HCT116 (cell line): ENCODE results near the gene AWAT1. TPM values are rescaled to one million over a fixed set of nuclear protein-coding genes. Genes with fewer than 3 reads are reported as not detected.
A peak's percentile ranks its signal among the peaks of the same experiment; 100 is the strongest.

ENCODE experiments used
- ATAC-seq: fragments of 200-7000 bp; cut with Tn5 transposase; 2 replicates; pipeline ENCODE4 v1.9.1; 2020; ENCODE audit warnings: mild to moderate bottlenecking, moderate library complexity
- BruUV-seq: library from RNA; stranded (reverse); fragments of 400-500 nt; replicated peaks from 2 replicates; lab custom pipeline; 2021; lab: Mats Ljungman, UMichigan
- CTCF ChIA-PET: fragments of 300-600 bp; sonication (Branson Sonifier 250); formaldehyde crosslinking; loops from one replicate; lab custom pipeline; 2021; ENCODE audit warnings: antibody characterized with exemption; lab: Charles Lee
- POLR2A ChIA-PET: fragments of 300-600, 350-600 bp; sonication (Branson Sonifier 250); formaldehyde crosslinking; loops from one replicate; lab custom pipeline; 2021; ENCODE audit warnings: antibody characterized with exemption; lab: Charles Lee
- RAD21 ChIA-PET, 2 experiments: fragments of 300-600 bp; sonication (Branson Sonifier 250); formaldehyde crosslinking; loops; one replicate each; lab custom pipeline; 2023; ENCODE audit warnings: low total read pairs in 2 of 2; ENCODE audit not compliant: uncharacterized antibody in 2 of 2, unreplicated experiment in 2 of 2, low non-redundant PET in 1 of 2; lab: Charles Lee
- DNase-seq: peaks from one replicate; pipeline ENCODE4 v3.0.0-alpha.2; 2010; ENCODE audit warnings: low read depth, low spot score
- H2AFZ ChIP-seq: fragments of 200-600 bp; shearing (Covaris generic), sonication (generic); 2 replicates; pipeline ENCODE4 v1.6.1; 2017; ENCODE audit warnings: low read depth, mixed run types, mixed read lengths, antibody characterized with exemption, low read length; ENCODE audit not compliant: poor library complexity, severe bottlenecking
- H3K27ac ChIP-seq: 2 replicates; pipeline ENCODE4 v1.5.1; 2012; ENCODE audit warnings: low read depth, low read length
- H3K27me3 ChIP-seq: fragments of 200-600 bp; sonication (generic); 2 replicates; pipeline ENCODE4 v1.6.1; 2016; ENCODE audit warnings: mixed run types, low read length, mixed read lengths; ENCODE audit not compliant: insufficient read depth
- H3K36me3 ChIP-seq, 2 experiments: fragments of 200-500 bp in 1 of 2; fragments of 200-600 bp in 1 of 2; sonication (Bioruptor generic) in 1 of 2; sonication (generic) in 1 of 2; 2 replicates each; pipeline versions ENCODE4 v1.5.1 to v1.6.1; 2014 to 2016; ENCODE audit warnings: low read length in 2 of 2, inconsistent platforms in 1 of 2, mixed read lengths in 1 of 2, mixed run types in 1 of 2; ENCODE audit not compliant: insufficient read depth in 2 of 2, control insufficient read depth in 1 of 2
- H3K4me1 ChIP-seq, 2 experiments: fragments of 200-600 bp in 1 of 2; sonication (generic) in 1 of 2; 2 replicates each; pipeline versions ENCODE4 v1.5.1 to v1.6.1; 2012 to 2017; ENCODE audit warnings: low read length in 2 of 2, inconsistent platforms in 1 of 2, mild to moderate bottlenecking in 1 of 2, mixed read lengths in 1 of 2, mixed run types in 1 of 2, moderate library complexity in 1 of 2; ENCODE audit not compliant: insufficient read depth in 2 of 2, control insufficient read depth in 1 of 2
- H3K4me2 ChIP-seq: fragments of 200-600 bp; sonication (generic); 2 replicates; pipeline ENCODE4 v1.6.1; 2017; ENCODE audit warnings: mixed run types, low read length, mixed read lengths
- H3K4me3 ChIP-seq, 2 experiments: fragments of 200-600 bp in 1 of 2; sonication (generic) in 1 of 2; replicated peaks in 1 of 2; 2 replicates each; pipeline ENCODE4 v1.5.1; 2011 to 2016; ENCODE audit warnings: low read length in 2 of 2, control low read depth in 1 of 2, low read depth in 1 of 2, mild to moderate bottlenecking in 1 of 2, mixed read lengths in 1 of 2, mixed run types in 1 of 2
- H3K79me2 ChIP-seq: fragments of 200-600 bp; sonication (generic); 2 replicates; pipeline ENCODE4 v1.6.1; 2017; ENCODE audit warnings: mild to moderate bottlenecking, mixed run types, low read length, moderate library complexity, mixed read lengths; ENCODE audit not compliant: insufficient read depth
- H3K9ac ChIP-seq: fragments of 200-600 bp; sonication (generic); 2 replicates; pipeline ENCODE4 v1.6.1; 2016; ENCODE audit warnings: low read length, mixed read lengths
- H3K9me2 ChIP-seq: fragments of 200-600 bp; sonication (generic), shearing (Covaris generic); 2 replicates; pipeline ENCODE4 v1.6.1; 2017; ENCODE audit warnings: mixed run types, mild to moderate bottlenecking, moderate library complexity; ENCODE audit not compliant: insufficient read depth
- H3K9me3 ChIP-seq, 2 experiments: fragments of 200-500 bp in 1 of 2; fragments of 200-600 bp in 1 of 2; sonication (Bioruptor generic) in 1 of 2; sonication (generic) in 1 of 2; 2 replicates each; pipeline ENCODE4 v1.6.1; 2014 to 2017; ENCODE audit warnings: low read length in 2 of 2, mixed read lengths in 2 of 2, inconsistent platforms in 1 of 2, low read depth in 1 of 2, mild to moderate bottlenecking in 1 of 2, mixed run types in 1 of 2, moderate library complexity in 1 of 2; ENCODE audit not compliant: control insufficient read depth in 1 of 2, insufficient read depth in 1 of 2
- H4K20me1 ChIP-seq: fragments of 200-600 bp; sonication (generic), shearing (Covaris generic); 2 replicates; pipeline ENCODE4 v1.6.1; 2017; ENCODE audit warnings: mixed run types, mild to moderate bottlenecking, moderate library complexity; ENCODE audit not compliant: insufficient read depth
- ATF3 ChIP-seq: IDR thresholded peaks from 2 replicates; pipeline ENCODE4 v1.6.1; 2012
- CBX3 ChIP-seq: IDR thresholded peaks from 2 replicates; pipeline ENCODE4 v1.6.1; 2012; ENCODE audit warnings: low read depth
- JUND ChIP-seq: IDR thresholded peaks from 2 replicates; pipeline ENCODE4 v1.6.1; 2012
- POLR2AphosphoS5 ChIP-seq: IDR thresholded peaks from 2 replicates; pipeline ENCODE4 v1.6.1; 2011; ENCODE audit warnings: mild to moderate bottlenecking, low read depth, low read length, moderate library complexity
- SP1 ChIP-seq: IDR thresholded peaks from 2 replicates; pipeline ENCODE4 v1.6.1; 2012; ENCODE audit warnings: low read depth
- TCF7L2 ChIP-seq: IDR thresholded peaks from 2 replicates; pipeline ENCODE4 v1.7.0; 2011; ENCODE audit warnings: borderline replicate concordance, inconsistent platforms; ENCODE audit not compliant: insufficient read depth, insufficient read length; ENCODE audit errors: extremely low read depth
- intact Hi-C: fragments of 100-400 bp; cut with micrococcal nuclease; formaldehyde crosslinking; loops from 2 replicates; pipeline ENCODE4 v1.10.0; 2022
- total RNA-seq: library from RNA; stranded (reverse); gene quantifications from one replicate; pipeline ENCODE4 v1.2.1, GENCODE V29; 2021; ENCODE audit not compliant: unreplicated experiment
- TF ChIP-seq, protein P1 (sequence below): IDR thresholded peaks from 2 replicates; pipeline ENCODE4 v1.6.1; 2012; ENCODE audit warnings: low read depth

Gene AWAT1
- total RNA-seq, 1 experiment from 2014 or later, result not detected

DNA sequence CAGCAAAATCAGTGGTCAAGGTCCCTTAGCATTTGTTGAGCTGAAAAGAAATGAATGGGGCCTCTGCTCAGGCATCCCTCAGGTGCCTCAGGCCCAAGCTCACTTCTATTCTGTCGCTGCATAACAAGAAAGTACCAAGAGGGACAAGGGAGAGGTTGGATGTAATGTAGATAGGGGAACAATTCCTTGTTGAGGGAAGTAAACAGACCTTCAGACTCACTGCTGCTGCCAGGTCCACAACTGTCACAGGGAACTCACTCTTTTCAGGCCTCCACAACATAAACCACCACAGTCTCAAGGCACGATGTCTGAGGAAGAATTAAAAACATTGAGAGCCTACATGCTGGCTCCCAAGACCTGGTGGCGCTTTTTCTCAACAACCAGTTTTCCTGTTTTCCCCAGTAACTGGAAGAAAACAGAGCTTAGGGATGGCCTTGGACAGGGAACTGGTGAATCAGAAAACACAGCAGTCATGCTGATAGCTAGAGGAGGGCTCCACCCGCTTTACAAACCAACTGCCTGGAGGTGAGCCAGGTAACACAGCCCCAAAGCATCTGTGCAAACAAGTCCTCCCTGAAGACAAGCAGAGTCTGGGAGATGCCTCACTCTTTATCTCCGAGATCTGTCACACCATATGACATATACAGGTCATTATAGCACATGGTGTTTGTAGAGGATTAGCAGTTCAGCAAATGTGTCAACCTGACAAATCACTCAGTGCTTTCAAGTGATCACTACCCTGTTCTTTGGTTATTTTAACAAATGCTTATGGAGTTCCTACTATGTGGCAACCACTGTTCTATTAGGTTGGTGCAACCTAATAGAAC, 14.3 kb upstream of the AWAT1 start:
- RAD21 ChIA-PET, result no interaction called here
- POLR2A ChIA-PET, result no interaction called here
- Histone ChIP-seq H3K9ac (peak overlapping the region; percentile 17; the same call in 1 of the 2 replicates), H3K4me1 (peaks cover 8 to 16% of the 10 kb centered on the region in 2 experiments), H3K9me3 (no peaks in the 10 kb centered on the region), H2AFZ (peak overlapping the region; percentile 45), H3K4me3 (0 out of 4 replicates have a peak overlapping the region, but pooled peaks of 1 of the 2 experiments have one; percentile 11), H3K9me2 (no peaks in the 10 kb centered on the region), H3K27ac (no peak overlapping the region), H4K20me1 (no peaks in the 10 kb centered on the region), H3K79me2 (no peaks in the 10 kb centered on the region), H3K4me2 (peak overlapping the region; percentile 62), H3K27me3 (no peaks in the 10 kb centered on the region), H3K36me3 (no peaks in the 10 kb centered on the region)
- BruUV-seq, result no TSS peak
- CTCF ChIA-PET, result no interaction called here
- TF ChIP-seq TCF7L2, result peak; percentile 7
- TF ChIP-seq SP1, result no peak
- peak; percentile 24; the same call in 1 of the 2 replicates for TF ChIP-seq POLR2AphosphoS5
- 0 out of 2 replicates have a peak, but pooled peaks have one; percentile 23 for TF ChIP-seq JUND
- DNase-seq (peak; percentile 50), ATAC-seq (peak; percentile 96)
- intact Hi-C loops, result no loop called here

- no peak for ATAC-seq
- TF ChIP-seq CBX3 (no peak), ATF3 (no peak), TCF7L2 (no peak)
- TF ChIP-seq, protein P1, sequence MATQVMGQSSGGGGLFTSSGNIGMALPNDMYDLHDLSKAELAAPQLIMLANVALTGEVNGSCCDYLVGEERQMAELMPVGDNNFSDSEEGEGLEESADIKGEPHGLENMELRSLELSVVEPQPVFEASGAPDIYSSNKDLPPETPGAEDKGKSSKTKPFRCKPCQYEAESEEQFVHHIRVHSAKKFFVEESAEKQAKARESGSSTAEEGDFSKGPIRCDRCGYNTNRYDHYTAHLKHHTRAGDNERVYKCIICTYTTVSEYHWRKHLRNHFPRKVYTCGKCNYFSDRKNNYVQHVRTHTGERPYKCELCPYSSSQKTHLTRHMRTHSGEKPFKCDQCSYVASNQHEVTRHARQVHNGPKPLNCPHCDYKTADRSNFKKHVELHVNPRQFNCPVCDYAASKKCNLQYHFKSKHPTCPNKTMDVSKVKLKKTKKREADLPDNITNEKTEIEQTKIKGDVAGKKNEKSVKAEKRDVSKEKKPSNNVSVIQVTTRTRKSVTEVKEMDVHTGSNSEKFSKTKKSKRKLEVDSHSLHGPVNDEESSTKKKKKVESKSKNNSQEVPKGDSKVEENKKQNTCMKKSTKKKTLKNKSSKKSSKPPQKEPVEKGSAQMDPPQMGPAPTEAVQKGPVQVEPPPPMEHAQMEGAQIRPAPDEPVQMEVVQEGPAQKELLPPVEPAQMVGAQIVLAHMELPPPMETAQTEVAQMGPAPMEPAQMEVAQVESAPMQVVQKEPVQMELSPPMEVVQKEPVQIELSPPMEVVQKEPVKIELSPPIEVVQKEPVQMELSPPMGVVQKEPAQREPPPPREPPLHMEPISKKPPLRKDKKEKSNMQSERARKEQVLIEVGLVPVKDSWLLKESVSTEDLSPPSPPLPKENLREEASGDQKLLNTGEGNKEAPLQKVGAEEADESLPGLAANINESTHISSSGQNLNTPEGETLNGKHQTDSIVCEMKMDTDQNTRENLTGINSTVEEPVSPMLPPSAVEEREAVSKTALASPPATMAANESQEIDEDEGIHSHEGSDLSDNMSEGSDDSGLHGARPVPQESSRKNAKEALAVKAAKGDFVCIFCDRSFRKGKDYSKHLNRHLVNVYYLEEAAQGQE, result no peak
- TF ChIP-seq, all 23 proteins: peak for 0
Measured at GRCh38 chrX:70226048-70226447, 8.4 kb upstream of the AWAT1 start.

More at GRCh38 chrX:70226048-70226447, 8.4 kb upstream of the AWAT1 start:
- Histone ChIP-seq H3K4me2 (no peak overlapping the region), H3K79me2 (no peaks in the 10 kb centered on the region), H3K27ac (no peak overlapping the region), H3K9me2 (no peaks in the 10 kb centered on the region), H3K27me3 (no peaks in the 10 kb centered on the region), H4K20me1 (no peaks in the 10 kb centered on the region), H3K36me3 (no peaks in the 10 kb centered on the region), H3K9me3 (no peaks in the 10 kb centered on the region), H2AFZ (no peak overlapping the region), H3K4me1 (peaks cover 0 to 3% of the 10 kb centered on the region in 2 experiments; a peak in 1 of 4 replicates), H3K9ac (no peak overlapping the region), H3K4me3 (no peak overlapping the region)
- CTCF ChIA-PET, result no interaction called here
- no peak for DNase-seq
- RAD21 ChIA-PET, result no interaction called here
- BruUV-seq, result no TSS peak
- intact Hi-C loops, result no loop called here
- POLR2A ChIA-PET, result no interaction called here
